Gastroesophageal sphincter (tissue), 4 donors: Measurements from ENCODE around the gene KRT15. TPM values are rescaled to one million over a fixed set of nuclear protein-coding genes. Genes with fewer than 3 reads are reported as not detected.

Experiments used
- ATAC-seq: fragments of 150-250 bp; one replicate; pipeline ENCODE4 v1.9.1; 2016; ENCODE audit warnings: mild to moderate bottlenecking, moderate library complexity
- H3K27ac ChIP-seq, 4 donors: fragments of 200-600 bp; sonication (generic) in 3 of 4; 1 replicate in 3 of 4; 2 replicates in 1 of 4; pipeline ENCODE4 v1.5.1; 2016 to 2019
- H3K27me3 ChIP-seq: fragments of 200-600 bp; sonication (generic); one replicate; pipeline ENCODE4 v1.5.1; 2019
- H3K36me3 ChIP-seq, 2 donors: fragments of 200-600 bp; sonication (generic); one replicate each; pipeline ENCODE4 v1.5.1; 2019; ENCODE audit warnings: control low read depth in 1 of 2
- H3K4me1 ChIP-seq, 3 donors: fragments of 200-600 bp; sonication (generic); 1 replicate in 2 of 3; 2 replicates in 1 of 3; pipeline ENCODE4 v1.5.1; 2016 to 2019; ENCODE audit warnings: control low read depth in 2 of 3
- H3K4me3 ChIP-seq, 2 donors: fragments of 200-600 bp; sonication (generic); one replicate each; pipeline ENCODE4 v1.5.1; 2019; ENCODE audit warnings: mild to moderate bottlenecking in 1 of 2, moderate library complexity in 1 of 2
- H3K9me3 ChIP-seq, 3 donors: fragments of 200-600 bp; sonication (generic); one replicate each; pipeline ENCODE4 v1.5.1; 2017 to 2019; ENCODE audit warnings: control low read depth in 2 of 3
- CTCF ChIP-seq, 4 experiments: fragments of 200-600 bp in 2 of 4; fragments of 450-650 bp in 2 of 4; sonication (generic) in 1 of 4; IDR thresholded peaks; one replicate each; pipeline ENCODE4 v1.5.1; 2017 to 2019; ENCODE audit warnings: antibody characterized with exemption in 4 of 4, mild to moderate bottlenecking in 2 of 4, moderate library complexity in 2 of 4
- EP300 ChIP-seq: sonication (generic); formaldehyde crosslinking; IDR thresholded peaks from one replicate; pipeline ENCODE4 v1.6.1; 2017; ENCODE audit warnings: antibody characterized with exemption, mild to moderate bottlenecking
- POLR2A ChIP-seq, 2 donors: fragments of 450-650 bp; IDR thresholded peaks; one replicate each; pipeline ENCODE4 v1.6.1; 2017; ENCODE audit warnings: antibody characterized with exemption in 2 of 2, mild to moderate bottlenecking in 2 of 2, moderate library complexity in 1 of 2
- POLR2AphosphoS5 ChIP-seq: sonication (generic); formaldehyde crosslinking; IDR thresholded peaks from one replicate; pipeline ENCODE4 v1.6.1; 2017; ENCODE audit warnings: antibody characterized with exemption
- WGBS, 2 donors: methylation state at CpG; one replicate each; pipeline ENCODE4 v1.1.5; 2018; ENCODE audit warnings: low coverage in 1 of 2; 5-methylcytosine and 5-hydroxymethylcytosine counted together
- total RNA-seq, 4 donors: library from RNA; depleted of rRNA; stranded (reverse); fragments of >200 nt; gene quantifications; one replicate each; pipeline ENCODE4 v1.1.0, GENCODE V29; 2016

KRT15 gene
- total RNA-seq, 4 donors from 2014 or later: 1.2 to 129 (median 4.2) TPM

- Histone ChIP-seq H3K36me3 (no peaks in the 10 kb centered on the region), H3K9me3 (no peaks in the 10 kb centered on the region), H3K4me3 (no peak overlapping the region), H3K27me3 (no peaks in the 10 kb centered on the region), H3K4me1 (no peaks in the 10 kb centered on the region), H3K27ac (no peak overlapping the region)
- 75 to 81% methylated on average over 2 to 4 of the region's 7 CpGs for WGBS, 2 donors
- ATAC-seq: no peak
- TF ChIP-seq EP300 (no peak), CTCF (IDR thresholded peaks at IDR 0.05) (no peak), POLR2A (IDR thresholded peaks at IDR 0.05) (no peak), POLR2AphosphoS5 (no peak)
Measured at GRCh38 chr17:41483991-41484826, 34.5 kb downstream of the KRT15 start.

GRCh38 chr17:41483531-41483930 lies 35.2 kb downstream of the KRT15 start:
- H3K9me3 ChIP-seq: no peaks in the 10 kb centered on the region
- no peak overlapping the region for H3K4me3 ChIP-seq
- WGBS, 2 donors: 64 to 91% methylated on average over 4 to 9 of the region's 9 CpGs
- no peak overlapping the region for H3K27ac ChIP-seq
- H3K27me3 ChIP-seq: no peaks in the 10 kb centered on the region
- no peak for TF ChIP-seq CTCF (IDR thresholded peaks at IDR 0.05)
- no peak for ATAC-seq
- no peaks in the 10 kb centered on the region for H3K36me3 ChIP-seq
- H3K4me1 ChIP-seq: no peaks in the 10 kb centered on the region

- no peak within 1 kb of the TSS for H3K27ac ChIP-seq
- no peaks in the 10 kb centered on the region for H3K36me3 ChIP-seq
- H3K4me1 ChIP-seq: no peaks in the 10 kb centered on the region
- ATAC-seq: no peak
- no peaks in the 10 kb centered on the region for H3K27me3 ChIP-seq
- no peak within 1 kb of the TSS for H3K4me3 ChIP-seq
- WGBS, 2 donors: 71 to 100% methylated on average over 1 of the region's 2 CpGs
- no peak for TF ChIP-seq POLR2A (IDR thresholded peaks at IDR 0.05)
- no peak for TF ChIP-seq EP300
- no peak for TF ChIP-seq POLR2AphosphoS5
- no peak for TF ChIP-seq CTCF (IDR thresholded peaks at IDR 0.05)
- no peaks in the 10 kb centered on the region for H3K9me3 ChIP-seq
Measured at GRCh38 chr17:41481036-41481435, 37.7 kb downstream of the KRT15 start, which contains the start of gene KRT35. Gene KRT35, minus strand, starts transcription at chr17:41481151. Its CDS starts 54 bp downstream, at chr17:41481097.

- WGBS, 2 donors: 100% methylated on average over 5 of the region's 10 CpGs; no CpG with 5 or more reads in 1 of the 2 donors
- TF ChIP-seq CTCF (IDR thresholded peaks at IDR 0.05) (no peak), EP300 (no peak), POLR2A (IDR thresholded peaks at IDR 0.05) (no peak), POLR2AphosphoS5 (no peak)
Measured at GRCh38 chr17:41480581-41480980, 38.1 kb downstream of the KRT15 start.

GRCh38 chr17:41480136-41480535 lies 38.6 kb downstream of the KRT15 start:
- no peak overlapping the region for H3K4me3 ChIP-seq
- no peaks in the 10 kb centered on the region for H3K4me1 ChIP-seq
- no peak overlapping the region for H3K27ac ChIP-seq
- TF ChIP-seq CTCF (IDR thresholded peaks at IDR 0.05): no peak
- no peak for TF ChIP-seq EP300
- TF ChIP-seq POLR2AphosphoS5: no peak
- no peak for TF ChIP-seq POLR2A (IDR thresholded peaks at IDR 0.05)
- H3K36me3 ChIP-seq: no peaks in the 10 kb centered on the region
- H3K9me3 ChIP-seq: no peaks in the 10 kb centered on the region
- ATAC-seq: no peak
- H3K27me3 ChIP-seq: no peaks in the 10 kb centered on the region
- WGBS, 2 donors: 71 to 100% methylated on average over 1 of the region's 2 CpGs

More at GRCh38 chr17:41480581-41480980, 38.1 kb downstream of the KRT15 start:
- Histone ChIP-seq H3K4me1 (no peaks in the 10 kb centered on the region), H3K4me3 (no peak overlapping the region), H3K36me3 (no peaks in the 10 kb centered on the region), H3K27ac (no peak overlapping the region), H3K9me3 (no peaks in the 10 kb centered on the region), H3K27me3 (no peaks in the 10 kb centered on the region)
- ATAC-seq: no peak
